ENCODE data around the gene IFNLR1.

- TF ChIP-seq CTCF (IDR thresholded peaks at IDR 0.05) (no peak), POLR2A (IDR thresholded peaks at IDR 0.05) (no peak), EP300 (IDR thresholded peaks at IDR 0.05; ENCODE audit: low read depth) (no peak), POLR2AphosphoS5 (IDR thresholded peaks at IDR 0.05) (no peak)
These were observed 15.9 kb upstream of the IFNLR1 start for GRCh38 chr1:24202987-24203386.

Data from transverse colon (tissue), 4 donors.